GM13976 (cell line): ENCODE data around the gene FBXO15.

ENCODE experiments used
- DNase-seq: peaks from one replicate; pipeline ENCODE4 v3.0.0; 2012; ENCODE audit warnings: low spot score
- in situ Hi-C: fragments of 300-500 bp; cut with MboI; formaldehyde crosslinking; loops from one replicate; pipeline ENCODE4 v1.12.0; 2022; ENCODE audit warnings: low sequenced_read_pairs, mixed read lengths, inconsistent platforms; ENCODE audit not compliant: unreplicated experiment
- TF ChIP-seq, protein P1 (sequence below): IDR thresholded peaks from 2 replicates; pipeline ENCODE4 v1.5.1; 2012; ENCODE audit warnings: borderline replicate concordance, mild to moderate bottlenecking; ENCODE audit not compliant: insufficient read depth; ENCODE audit errors: extremely low read depth, missing control alignments, control extremely low read depth

The FBXO15 gene

DNA sequence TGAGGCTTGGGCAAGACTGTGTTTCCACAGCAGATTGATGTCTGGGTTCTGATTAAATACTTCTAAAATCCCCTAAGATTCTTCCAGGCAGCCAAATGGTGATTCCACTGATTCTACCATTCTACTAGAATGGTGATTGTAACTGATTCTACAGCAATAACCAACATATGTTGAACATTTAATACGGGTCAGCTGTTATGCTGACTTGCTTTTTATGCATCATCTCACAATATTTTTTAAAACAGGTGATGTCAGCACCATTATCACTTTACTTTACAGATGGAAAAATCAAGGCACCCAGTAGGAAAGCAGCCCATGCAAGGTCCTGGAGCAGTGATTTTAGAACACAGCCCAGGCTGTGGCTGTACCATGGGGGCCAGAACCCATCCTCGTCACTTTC lies 38.2 kb upstream of the FBXO15 start:
- TF ChIP-seq, protein P1, sequence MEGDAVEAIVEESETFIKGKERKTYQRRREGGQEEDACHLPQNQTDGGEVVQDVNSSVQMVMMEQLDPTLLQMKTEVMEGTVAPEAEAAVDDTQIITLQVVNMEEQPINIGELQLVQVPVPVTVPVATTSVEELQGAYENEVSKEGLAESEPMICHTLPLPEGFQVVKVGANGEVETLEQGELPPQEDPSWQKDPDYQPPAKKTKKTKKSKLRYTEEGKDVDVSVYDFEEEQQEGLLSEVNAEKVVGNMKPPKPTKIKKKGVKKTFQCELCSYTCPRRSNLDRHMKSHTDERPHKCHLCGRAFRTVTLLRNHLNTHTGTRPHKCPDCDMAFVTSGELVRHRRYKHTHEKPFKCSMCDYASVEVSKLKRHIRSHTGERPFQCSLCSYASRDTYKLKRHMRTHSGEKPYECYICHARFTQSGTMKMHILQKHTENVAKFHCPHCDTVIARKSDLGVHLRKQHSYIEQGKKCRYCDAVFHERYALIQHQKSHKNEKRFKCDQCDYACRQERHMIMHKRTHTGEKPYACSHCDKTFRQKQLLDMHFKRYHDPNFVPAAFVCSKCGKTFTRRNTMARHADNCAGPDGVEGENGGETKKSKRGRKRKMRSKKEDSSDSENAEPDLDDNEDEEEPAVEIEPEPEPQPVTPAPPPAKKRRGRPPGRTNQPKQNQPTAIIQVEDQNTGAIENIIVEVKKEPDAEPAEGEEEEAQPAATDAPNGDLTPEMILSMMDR = no peak
- no peak for DNase-seq
- in situ Hi-C loops = no loop called here

DNA sequence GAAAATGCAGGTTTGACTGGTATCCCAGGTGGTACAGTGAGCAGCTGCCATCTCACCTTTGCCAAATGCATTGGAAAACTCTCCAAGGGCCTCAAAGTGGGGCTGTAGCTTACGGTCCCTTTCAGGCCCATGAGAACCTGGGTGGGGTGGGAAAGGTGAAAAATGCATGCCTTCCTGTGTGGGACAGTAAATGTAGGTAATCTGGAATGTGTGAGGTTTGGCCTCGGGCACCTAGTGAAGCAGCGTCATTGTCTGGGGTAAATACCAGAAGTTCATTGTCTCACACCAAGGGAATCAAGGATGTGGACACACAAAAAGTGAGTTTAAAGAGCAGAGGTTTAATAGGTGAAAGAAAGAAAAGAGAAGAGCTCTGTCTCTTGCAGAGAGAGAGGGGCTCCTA lies 37.2 kb upstream of the FBXO15 start:
- DNase-seq = no peak
- in situ Hi-C loops = no loop called here
- TF ChIP-seq, protein P1 = no peak

DNA sequence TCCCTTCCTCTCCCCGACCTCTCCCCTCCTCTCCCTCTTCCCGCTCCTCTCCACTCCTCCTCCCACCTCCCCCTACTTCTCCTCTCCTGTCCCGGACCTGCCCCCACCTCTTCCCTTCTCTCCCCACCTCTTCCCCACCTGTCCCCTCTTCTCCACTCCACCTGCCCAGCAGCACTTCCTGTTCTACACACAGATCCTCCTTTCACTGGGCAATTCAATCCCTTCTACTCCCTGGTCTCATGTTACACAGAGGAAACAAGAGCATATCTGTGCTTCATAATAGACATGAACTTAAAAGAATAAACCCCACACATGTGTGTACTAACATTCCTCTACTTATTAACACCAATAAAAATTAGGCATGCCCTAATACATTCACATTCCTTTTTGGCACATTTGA lies 35.5 kb upstream of the FBXO15 start:
- in situ Hi-C loops = no loop called here
- DNase-seq = no peak
- TF ChIP-seq, protein P1 = no peak

DNA sequence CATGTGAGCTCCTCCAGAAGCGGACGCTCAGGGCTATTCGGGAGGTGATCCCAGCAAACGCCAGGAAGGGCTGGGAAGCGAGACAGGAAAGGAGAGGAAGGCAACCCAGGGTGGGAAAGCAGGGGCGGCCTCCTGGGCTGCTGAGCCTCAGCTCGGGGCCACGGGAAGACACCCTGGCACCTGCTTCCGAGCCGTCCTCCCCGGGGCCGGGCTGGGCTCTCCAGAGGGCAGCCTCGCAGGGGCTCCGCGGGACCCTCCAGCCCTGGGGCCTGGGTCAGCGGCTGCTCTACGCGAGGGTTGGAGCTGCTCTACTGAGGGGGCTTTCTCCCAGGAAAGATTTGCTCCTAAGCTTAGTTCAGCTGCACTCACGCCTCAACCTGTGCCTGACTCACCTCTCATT lies 34.7 kb upstream of the FBXO15 start:
- in situ Hi-C loops = no loop called here
- no peak for DNase-seq
- TF ChIP-seq, protein P1 = no peak

DNA sequence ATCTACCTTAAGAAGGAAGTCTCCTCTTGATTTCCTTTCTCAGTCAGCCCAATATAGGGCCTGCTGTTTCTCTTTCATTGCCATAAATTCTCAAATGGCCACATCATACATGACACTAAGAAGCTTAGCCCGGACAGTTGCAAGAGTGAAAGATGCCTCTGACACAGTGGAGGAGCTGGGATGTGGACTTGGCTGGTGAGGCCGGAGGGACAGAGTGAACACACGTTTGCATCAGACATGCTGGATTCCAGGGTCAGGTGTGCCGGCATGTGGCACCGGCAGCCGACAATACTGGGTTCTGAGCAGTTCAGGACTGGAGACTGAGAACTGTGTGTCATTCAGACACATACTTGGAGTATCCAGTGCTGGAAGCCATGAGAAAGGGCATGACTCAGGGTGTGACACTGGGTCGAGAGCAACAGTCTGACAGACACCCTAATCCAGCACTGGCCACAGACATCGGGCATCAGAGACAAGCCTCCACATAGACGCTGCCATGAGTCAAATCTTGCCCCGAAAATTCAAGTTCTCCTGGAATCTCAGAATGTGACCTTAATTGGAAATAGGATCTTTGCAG lies 32.1 kb upstream of the FBXO15 start:
- in situ Hi-C loops = no loop called here
- no peak for DNase-seq
- TF ChIP-seq, protein P1 = no peak

DNA sequence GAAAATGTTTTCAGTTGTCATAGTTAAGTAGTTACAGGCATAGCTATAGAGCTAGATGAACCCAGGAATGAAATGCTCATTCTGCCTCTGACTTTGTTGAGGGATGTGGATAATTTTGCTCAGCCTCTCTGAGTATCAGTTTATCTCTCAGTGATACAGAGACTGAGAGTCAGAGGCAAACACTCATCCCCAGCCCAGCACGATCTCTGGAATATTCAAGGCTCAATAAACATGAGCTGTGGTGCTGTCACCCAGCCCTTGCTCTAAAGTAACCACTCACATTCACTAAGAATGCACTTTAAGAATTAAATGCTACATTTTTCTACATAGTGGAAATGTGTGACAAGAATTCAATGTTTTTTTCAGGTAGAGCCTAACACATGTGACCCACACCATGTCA lies 31.2 kb upstream of the FBXO15 start:
- DNase-seq = no peak
- in situ Hi-C loops = no loop called here
- TF ChIP-seq, protein P1 = no peak
